NOMO-1 (cell line): ENCODE data around the gene ACTN4.

ENCODE experiments used
- DNase-seq, 2 experiments: peaks; one replicate each; lab custom pipeline; 2025; ENCODE audit not compliant: unreplicated experiment in 2 of 2; lab: John Stamatoyannopoulos, UW

Gene ACTN4

DNA sequence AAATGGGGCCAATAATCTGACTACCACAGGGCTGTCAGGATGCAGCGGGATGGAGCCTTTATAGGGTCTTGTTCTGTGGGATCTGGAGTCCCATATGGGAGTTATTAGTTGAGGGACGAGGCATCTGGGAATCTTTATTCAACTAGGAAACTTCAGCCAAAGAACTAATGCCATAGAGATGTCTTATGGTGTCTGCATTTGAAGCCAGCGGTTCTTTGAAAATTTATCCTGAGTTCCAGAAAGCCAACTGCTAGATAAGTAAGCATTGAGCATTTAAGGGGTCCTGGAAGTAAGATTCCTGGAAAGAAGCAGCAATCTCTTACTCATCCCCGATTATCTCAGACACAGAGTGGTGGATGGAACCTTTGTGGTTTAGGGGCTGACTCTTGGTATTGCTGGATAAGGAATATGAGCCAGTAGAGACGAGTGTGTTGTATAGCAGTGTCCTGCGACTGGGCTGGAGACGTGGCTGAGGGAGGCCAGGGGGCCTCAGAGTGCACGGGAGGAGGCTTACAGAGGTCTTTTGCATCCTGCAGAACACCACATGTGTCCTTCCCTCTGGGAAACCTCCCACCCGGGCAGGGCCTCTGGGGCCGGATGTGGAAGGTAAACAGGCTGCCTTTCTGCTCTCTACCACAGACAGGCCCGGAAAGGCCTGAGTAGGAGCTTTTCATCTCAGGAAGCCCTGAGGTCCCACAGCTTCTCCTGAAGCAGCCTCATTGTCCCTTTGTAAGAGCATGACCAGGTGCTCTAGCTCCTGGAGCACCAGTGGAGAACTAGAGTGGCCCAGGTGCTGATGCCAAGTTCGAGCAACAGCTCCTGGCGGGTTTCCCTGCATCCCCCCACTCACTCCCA lies 28.8 kb downstream of the ACTN4 start:
- no peak for DNase-seq

DNA sequence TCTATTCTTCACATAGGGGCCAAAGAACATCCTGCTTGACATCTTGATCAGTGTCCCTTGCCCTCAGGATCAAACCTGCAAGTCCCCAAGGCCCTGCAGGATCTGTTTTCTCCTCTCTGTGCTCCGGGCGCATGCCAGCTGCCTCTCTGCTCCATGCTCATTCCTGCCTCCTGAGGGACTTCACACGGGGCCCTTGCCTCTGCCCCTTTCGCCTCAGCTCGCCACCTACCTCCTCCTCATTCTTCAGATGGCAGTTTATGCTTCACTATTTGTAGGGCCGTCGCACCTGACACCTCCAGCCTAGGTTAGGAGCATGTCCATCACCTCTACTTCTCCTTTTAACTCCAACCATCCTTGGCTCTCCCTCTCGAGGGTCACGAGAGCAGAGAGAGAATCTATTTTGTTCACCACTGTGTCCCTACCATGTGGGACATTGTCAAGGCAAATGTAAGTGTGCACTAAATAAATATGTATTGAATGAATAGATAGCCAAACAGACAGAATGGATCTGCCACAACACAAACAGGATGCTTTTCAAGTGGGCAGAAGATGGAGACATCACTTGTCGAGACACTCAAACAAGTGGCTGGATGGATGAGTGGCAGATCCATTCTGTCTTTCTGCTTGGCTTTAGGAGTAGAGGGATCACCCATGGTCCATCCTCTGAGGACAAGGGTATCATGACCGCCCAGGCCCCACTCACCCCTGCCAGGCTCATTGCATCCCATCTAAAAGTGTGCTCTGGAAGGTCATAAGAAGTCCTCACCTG lies 29.6 kb downstream of the ACTN4 start:
- DNase-seq: no peak

DNA sequence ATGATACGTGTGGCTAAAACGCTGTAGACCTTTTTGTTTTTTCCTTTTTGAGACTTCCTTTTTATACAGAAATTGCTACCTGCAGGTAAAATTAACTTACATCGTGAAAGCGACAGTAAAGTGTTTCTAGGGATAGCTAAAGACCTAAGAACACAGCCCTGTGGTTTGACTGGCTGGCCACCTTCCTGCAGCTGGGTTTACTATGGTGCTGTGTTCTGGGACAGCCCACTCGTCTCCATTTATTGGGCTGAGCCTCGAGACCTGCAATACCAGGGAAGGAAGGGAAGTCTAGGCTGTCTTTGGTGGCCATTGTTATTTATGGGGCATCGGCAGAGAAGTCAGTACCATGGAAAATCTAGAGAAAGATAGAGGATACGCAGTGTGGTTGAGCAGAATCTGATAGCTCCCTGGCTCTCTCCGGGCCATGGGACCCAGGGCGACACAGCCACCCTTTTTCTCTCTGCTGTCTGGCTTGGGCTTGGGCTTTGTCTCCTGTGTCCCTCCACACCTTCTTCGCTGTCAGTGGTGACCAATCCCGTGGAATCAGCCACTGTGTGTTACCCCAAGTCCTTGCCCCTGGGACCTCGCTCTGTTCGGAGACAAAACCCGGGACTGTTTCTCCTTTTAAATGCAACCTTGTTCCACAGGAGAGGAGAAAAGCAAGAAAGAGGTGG lies 30.9 kb downstream of the ACTN4 start:
- no peak for DNase-seq

DNA sequence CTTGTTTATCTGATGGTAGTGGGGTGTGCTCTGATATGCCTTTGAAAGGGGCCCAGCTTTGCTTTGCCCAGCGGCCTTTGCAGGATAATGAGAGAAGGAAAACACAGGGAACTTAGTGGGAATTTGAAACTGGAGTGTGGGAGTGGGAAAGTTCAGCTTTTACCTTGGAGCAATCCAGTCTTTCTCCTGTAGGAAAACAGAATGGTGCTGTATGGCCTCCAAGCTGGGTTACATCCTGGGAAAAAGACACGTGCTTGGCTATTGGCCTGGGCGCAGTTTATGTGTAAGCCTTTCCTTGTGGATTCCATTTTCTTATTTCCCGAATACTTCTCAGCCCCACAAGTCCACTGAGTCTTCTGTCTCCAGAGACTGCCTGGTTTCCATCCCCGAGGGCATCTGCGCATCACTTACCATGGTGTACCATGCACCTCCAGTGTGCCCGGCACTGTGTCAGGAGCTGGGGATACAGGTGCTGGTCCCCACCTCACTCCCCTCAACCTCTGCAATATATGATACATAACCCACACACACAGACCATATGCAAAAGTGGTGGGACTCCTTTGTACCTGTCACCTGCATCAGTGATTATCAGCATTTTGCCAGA lies 31.5 kb downstream of the ACTN4 start:
- no peak for DNase-seq

DNA sequence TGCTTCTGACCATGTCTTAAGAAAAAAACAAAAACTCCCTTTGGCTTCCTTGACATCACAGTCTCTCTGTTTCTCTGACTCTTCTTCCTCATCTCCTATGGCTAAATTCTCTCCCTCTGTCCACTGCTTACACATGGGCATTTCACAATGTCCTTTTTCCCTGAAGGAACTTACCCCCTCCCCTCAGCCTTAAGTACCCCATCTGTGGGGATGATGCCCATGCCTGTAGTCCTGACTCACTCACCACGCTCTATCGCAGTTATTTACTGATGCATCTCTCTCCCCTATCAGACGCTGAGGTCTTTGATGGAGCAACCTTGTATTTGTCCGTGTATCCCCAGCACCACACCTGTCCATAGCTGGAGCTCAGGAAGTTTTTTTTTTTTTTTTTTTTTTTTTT lies 32.4 kb downstream of the ACTN4 start:
- DNase-seq: peak in 1 of 2 experiments; percentile 15

DNA sequence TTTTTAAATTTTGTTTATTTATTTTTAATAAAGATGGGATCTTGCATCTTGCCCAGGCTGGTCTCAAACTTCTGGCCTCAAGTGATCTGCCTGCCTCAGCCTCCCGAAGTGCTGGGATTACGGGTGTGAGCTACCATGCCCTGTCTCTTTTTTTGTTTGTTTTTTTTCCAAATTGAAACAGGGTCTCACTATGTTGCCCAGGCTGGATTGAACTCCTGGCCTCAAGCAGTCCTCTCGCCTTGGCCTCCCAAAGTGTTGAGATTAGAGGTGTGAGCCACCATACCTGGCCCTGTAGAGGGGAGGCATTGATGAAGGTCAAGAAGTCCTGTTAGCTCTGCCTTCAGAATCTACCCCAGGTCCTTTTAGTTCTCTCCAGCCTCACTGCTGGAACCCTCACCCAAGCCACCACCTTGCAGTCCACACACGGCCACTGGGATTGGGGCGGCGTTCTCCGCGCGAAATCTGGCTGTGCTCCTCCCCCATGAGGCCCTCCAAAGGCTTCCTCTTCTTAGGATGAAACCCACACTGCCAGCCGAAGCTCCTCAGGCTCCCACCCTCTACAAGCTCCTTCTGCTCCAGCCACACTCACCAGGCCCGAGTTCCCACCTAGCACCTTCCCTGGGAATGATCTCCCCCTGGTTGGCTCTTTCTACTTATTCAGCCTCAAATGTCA lies 34.9 kb downstream of the ACTN4 start:
- no peak for DNase-seq

DNA sequence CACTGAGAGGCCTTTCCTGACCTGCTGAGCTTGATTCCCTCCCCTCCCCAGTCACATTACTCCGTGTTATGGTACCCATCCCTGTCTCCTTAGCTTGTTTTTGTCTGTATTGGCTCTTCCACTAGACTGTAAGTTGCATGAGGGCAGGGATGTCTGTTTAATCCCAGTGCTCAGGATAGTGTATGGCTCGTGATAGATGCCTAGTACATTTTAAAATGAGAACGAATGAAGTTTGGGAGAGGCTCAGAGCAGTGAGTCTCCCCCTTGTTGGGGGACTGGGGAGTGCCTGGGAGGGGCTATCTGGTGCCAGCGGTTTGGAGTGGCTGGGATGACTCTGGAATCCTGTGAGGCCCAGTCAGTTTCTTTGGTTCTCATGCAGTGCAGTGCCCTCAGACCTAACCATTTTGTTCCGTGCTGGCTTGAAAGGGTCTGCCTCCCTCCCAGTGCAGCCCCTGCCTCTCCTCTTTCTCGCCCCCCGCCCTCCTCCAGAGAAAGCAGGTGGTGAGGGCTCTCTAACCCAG lies 35.5 kb downstream of the ACTN4 start:
- DNase-seq: no peak

DNA sequence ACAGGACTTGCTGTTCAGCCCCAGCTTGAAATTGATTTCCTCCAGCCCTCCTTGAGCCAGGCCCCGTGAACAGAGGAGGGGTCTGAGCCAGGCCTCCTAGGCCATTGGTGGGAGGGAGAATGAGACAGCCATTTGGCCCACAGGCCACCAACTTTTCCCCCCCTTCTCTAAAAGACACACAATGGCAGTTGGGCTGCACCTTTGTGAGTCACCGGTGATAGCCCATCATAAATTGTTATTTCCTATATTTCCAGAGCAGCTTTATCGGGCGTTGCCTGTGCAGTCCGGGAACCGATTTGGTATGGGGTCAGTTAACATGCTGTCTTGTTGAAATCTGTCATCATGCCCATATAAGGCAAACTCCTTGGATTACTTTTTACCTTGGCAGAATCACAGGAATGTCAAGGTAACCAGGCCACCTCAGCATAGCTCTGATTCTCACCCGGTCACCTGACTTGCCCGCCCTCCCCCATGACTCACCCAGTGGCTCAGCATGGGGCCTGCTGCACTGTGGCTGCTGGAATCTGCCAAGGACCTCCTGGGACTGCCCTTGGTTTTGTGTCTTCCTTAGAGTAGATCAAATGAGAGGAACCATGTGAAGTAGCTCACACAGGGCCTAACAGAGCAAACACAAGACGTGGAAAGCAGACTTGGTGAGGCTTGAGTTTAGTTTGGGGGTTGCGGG lies 36.1 kb downstream of the ACTN4 start:
- DNase-seq: peak; percentile 65 to 82

DNA sequence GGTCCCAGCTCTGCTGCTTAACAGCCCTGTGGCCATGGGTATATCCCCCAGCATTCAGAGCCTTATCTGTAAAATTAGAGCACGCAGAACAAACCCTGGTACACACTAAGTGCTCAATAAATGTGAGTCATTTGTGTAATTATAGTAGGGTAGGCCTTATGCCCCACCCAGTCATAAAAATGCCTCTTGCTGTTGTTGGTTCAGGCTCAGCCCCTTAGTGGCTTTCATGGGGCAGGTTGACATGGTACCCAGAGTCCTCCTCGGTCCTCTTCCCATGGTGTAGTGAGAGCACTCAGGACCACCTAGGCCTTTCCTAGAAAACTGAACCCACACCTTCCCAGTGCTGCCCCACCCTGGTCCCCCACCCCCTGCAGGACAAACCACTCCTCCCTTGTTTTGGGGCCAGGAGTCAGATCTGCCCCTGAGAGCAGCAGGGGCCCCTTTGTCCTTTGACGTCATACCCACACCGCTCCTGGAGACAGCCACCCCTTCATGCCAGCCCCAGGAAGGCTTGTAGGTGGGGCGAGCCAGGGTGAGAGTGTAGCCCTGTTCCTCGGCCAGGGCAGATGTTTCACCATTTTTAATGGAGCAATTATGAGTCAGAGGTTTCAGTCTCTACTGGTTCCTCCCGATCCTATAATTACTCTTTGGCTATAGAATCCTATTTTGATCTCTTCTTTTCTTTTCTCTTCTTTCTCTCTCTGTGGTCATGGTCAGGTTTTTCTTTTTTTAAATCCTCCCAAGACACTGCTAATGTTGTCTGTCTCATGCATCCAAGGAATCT lies 36.8 kb downstream of the ACTN4 start:
- DNase-seq: peak; percentile 96 to 97

DNA sequence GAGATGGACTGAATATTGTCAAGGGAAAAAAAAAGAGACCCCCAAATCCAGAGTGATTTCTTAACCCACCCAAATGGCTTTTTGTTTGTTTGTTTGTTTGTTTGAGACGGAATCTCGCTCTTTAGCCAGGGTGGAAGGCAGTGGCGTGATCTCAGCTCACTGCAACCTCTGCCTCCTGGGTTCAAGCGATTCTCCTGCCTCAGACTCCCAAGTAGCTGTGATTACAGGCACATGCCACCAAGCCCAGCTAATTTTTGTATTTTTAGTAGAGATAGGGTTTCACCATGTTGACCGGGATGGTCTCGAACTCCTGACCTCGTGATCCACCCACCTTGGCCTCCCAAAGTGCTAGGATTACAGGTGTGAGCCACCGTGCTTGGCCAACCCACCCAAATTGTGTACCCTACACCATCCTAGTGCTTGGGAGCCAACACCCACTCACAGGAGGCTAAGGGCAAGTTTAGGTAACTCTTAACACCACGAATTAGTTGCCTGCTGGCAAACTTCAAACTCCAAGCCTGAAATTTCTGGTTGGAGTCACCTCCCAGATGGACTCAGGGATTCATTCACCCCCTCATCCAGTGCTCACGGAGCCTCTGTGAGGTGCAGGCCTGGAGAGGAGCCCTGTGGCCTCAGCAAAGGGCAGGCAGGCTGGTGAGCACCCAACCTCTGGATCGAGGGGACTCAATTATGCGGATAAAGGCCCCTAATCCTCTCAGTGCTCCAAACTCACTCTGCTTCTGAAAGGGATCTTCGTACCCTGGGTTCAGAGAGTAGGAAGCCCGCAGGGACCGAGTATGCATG lies 37.6 kb downstream of the ACTN4 start:
- no peak for DNase-seq

DNA sequence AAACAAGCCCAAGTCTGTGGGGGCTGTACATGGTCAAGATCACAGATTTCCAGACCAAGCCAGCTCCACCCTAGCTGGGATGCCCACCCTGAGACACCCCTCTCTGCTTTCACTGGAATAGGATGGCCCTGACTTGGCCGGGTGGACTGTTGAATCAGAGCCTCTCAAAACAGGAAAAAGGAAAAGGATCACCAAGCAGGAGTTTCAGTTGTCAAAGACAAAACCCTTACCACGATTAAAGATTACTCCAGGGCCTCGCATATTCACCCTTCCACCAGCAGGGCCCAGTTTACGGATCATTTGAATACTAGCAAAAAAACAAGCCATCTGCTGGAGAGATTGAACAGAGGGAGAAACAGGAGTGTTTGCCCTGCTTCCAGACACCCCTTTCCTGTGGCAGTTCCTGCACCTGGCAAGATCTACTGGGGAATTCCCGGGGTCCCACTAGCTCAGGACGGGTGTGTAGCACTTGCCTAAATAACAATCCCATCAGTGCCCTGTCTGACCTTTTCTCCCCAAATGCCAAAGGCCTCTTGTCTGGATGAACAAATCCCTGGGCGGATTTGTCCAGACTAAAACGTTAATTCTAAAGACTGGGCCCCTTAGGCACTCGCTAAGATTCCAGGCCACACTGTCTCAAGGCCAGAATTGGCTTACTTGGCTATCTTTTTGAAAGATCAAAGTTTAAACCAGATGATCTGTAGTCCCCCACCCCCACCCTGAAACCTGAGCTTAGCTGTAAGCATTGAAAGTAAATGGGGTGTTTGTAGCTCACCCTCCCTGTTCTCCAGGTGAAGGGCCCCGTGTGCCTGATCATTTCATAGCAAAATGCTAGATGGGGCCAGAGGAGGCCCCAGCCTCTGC lies 38.4 kb downstream of the ACTN4 start:
- peak in 1 of 2 experiments; percentile 26 for DNase-seq

DNA sequence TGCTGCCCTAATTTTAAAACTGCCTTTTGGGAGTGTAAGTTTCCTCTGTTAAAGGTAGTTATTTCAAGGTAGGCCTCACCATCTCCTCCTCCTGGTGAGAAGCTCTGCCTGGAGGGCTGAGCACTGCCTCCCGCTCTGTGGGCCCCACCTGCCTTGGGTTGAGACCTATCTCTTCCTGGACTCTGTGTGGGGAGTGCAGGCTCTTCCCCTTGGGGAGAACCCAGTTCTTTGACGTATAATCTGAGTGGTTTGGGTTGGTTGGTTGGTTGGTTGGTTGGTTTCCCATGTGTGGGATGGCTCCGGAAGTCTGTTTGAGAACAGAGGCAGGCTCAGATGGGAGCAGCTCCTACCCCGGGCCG lies 39.1 kb downstream of the ACTN4 start:
- DNase-seq: no peak

DNA sequence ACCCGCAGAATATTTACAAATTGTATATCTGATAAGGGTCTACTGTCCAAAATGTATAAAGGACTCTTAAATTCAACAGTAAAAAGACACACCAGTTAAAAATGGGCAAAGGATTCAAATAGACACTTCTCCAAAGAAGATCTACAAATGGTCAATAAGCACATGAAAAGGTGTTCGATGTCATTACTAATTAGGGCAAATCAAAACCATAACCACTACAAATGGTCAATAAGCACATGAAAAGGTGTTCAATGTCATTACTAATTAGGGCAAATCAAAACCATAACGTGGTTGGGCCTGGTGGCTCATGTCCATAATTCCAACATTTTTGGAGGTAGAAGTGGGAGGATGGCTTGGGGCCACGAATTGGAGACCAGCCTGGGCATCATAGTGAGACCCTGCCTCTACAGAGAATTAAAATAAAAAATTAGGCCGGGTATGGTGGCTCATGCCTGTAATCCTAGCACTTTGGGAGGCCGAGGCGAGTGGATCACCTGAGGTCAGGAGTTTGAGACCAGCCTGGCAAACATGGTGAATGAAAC lies 40.5 kb downstream of the ACTN4 start:
- DNase-seq: no peak

DNA sequence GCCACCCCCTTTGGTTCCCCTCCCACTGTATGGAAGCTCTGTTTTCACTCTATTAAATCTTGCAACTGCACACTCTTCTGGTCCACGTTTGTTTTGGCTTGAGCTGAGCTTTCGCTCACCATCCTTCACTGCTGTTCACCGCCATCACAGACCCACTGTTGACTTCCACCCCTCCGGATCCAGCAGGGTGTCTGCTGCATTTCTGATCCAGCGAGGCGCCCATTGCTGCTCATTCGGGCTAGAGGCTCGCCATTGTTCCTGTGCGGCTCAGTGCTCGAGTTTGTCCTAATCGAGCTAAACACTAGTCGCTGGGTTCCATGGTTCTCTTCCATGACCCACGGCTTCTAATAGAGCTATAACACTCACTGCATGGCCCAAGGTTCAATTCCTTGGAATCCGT lies 42.7 kb downstream of the ACTN4 start:
- no peak for DNase-seq

DNA sequence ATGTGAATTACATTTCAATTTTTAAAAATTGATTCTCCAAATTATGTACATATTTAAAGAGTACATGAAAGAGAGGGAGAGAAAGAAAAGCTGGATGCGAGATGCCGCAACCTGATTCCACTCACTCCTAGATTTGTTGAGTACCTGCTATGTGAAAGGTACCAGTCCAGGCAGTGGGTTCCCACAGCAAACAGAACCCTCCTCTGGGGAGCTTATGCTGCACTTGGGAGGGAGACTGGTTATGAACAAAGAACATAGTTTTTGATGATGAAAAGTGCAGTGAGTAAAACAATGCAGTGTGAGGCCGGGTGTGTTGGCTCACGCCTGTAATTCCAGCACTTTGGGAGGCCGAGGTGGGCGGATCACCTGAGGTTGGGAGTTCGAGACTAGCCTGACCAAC lies 43.4 kb downstream of the ACTN4 start:
- DNase-seq: no peak

DNA sequence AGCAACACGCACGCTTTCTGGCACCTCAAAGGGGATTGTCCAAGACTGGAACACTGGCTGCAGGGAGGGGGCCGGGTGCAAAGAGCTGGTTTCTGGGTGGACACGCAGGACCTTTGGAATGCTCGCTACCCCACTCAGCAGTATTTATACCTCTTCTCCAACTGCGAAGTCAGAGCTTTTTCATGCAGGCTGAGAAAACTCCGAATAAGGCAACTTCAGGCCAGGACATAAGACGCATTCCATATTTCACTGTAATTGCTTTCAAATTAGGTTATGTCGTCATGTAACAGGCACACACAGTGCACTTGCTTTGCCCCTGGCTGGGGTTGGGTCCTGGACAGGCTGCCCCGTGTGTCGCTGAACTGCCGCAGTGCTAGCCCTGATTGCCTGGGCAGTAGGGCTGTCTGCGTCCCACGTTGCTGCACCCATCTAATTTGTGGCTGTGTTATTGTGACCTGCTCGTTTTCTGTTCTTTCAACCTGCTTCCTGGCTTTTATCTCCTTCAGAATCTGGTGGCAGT lies 44.5 kb downstream of the ACTN4 start:
- DNase-seq: no peak
